GM18499 (cell line): ENCODE results near the gene ANKS1B.

Experiments used
- ATAC-seq: cut with Tn5 transposase; IDR thresholded peaks from one replicate; pipeline ENCODE4 v1.9.1; 2021; ENCODE audit warnings: moderate number of reproducible peaks; ENCODE audit not compliant: insufficient read depth, unreplicated experiment

Gene ANKS1B

GRCh38 chr12:99153293-99153692, 831.4 kb downstream of the ANKS1B start:
- ATAC-seq, result no peak

DNA sequence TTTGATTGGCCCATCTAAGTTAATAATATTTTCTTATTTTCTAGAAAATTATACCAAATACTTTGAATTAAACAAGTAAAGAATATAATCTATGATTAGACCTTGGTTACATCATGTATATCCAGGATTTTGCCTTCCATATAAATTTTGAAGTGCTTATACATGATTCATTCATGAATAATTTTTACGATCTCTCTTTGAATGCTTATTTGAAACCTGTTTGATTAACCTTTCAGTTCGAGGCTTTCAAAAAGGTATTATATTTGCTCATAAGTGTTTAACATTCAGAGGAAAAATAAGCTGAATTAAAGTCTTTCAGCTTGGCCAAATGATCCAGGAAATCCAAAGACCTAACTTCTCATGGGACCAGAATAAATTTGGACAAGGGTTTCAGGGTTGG, 832.4 kb downstream of the ANKS1B start:
- ATAC-seq, result no peak

DNA sequence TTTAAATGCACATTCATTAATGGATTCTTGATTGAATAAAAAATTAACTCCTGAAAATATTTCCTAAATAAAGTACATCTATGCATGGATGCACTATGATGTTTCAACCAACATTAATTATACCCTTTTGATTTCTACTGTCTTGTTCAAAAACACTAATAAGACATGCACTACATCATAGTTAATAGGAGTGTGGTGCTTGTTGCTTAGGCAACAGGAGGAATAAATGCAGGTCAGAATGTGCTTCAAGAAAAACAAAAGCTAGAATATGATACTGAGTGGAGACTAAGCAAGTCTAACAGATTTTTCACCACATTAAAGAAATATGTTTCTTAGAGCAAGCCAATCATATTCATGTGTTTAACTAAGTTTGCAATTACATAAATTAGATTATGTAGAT, 833.0 kb downstream of the ANKS1B start:
- ATAC-seq, result no peak

DNA sequence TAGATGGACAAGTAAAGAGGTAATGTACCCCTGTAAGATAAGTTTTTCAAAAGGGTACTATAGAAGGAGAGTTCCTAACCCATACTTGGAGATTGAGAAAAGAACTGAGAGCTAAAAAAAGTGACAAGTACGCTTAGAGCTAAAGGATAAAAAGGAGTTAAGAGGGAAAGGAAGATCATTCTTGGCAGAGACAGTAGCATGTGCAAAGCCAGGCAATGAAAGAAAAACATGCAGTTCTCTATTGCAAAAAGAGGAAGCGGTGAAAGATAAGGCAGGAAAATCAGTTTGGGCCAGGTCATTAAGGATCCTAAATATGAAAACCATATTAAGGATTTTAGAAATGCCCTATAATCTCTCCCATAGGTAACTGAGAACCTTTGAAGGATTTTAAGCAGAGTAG, 837.6 kb downstream of the ANKS1B start:
- no peak for ATAC-seq

DNA sequence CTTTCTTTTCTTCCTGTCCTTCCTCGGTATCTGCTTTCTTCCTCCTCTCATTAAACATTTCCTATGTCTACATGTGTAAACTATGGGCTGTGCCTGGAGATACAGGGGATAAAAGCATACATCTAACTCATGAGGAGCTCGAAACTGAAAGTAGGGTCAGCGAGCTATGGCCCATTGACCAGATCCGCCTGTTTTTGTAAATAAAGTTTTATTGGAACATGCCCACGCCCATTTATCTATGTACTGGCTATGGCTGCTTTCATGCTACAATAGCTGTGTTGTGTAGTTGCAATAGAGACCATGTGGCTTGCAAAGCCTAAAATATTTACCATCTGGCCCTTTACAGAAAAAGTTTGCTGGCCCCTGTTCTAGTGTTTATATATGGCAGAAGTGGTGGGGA, 838.0 kb downstream of the ANKS1B start:
- no peak for ATAC-seq

GRCh38 chr12:99146185-99146584, 838.6 kb downstream of the ANKS1B start:
- ATAC-seq, result no peak

DNA sequence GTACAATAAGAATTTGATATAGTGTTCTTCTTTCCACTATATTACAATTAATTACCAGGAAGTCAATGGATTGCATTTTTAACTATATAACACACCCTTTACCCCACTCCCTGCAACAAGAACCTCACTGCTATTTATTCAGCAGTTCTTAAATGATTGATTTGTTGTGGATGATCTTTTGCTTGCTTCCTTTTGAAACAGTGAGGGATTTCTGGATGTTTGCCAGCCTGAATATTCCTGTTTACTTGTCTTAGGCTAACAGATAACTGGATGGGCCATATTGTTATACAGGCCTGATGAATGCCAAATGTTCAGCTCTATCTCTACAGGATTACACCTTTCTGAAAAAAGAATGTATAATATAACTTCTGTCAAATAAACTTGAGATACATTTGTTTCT, 842.1 kb downstream of the ANKS1B start:
- ATAC-seq, result no peak

GRCh38 chr12:99140017-99140720, 844.6 kb downstream of the ANKS1B start:
- no peak for ATAC-seq

- no peak for ATAC-seq
Observed at GRCh38 chr12:99138393-99138792, 846.3 kb downstream of the ANKS1B start.

- ATAC-seq, result no peak
Observed at GRCh38 chr12:99137124-99137855, 847.4 kb downstream of the ANKS1B start.

GRCh38 chr12:99136516-99136915, 848.2 kb downstream of the ANKS1B start:
- ATAC-seq, result no peak

DNA sequence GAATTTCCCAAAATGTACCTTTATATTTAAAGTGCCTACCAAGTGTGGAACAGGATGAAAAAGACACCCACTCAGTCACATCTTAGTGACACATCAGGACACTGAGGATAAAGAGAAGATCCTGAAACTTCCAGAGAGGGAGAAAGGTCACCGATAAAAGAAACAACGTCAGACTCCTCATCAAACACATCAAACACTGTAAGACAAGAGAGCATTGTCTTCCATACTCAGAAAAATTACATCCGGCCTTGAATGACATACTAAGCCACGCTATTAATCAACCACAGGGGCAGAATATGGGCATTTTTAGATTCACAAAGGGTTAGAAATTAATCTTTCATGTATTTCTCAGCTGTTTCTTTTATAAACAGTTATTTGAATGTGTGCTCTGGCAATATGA, 849.4 kb downstream of the ANKS1B start:
- ATAC-seq, result no peak

DNA sequence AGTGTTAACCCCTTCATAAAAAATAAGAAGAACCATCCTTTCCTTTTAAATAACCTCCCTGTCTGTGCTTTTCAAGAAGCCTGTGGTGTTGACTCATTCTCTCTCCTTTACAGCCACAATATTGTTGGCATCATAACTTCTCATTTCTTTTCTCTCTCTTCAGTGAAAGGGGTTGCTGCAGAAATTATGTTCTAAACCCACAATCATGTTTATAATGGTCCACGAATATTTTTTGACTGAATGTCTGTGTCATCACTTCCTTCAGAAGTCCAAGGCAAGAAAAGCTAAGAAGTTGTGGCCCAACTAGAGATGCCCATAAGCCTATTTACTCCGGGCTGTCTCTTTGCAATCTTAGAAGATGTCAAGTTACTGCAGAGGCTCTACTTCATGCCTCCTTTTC, 851.3 kb downstream of the ANKS1B start:
- no peak for ATAC-seq

DNA sequence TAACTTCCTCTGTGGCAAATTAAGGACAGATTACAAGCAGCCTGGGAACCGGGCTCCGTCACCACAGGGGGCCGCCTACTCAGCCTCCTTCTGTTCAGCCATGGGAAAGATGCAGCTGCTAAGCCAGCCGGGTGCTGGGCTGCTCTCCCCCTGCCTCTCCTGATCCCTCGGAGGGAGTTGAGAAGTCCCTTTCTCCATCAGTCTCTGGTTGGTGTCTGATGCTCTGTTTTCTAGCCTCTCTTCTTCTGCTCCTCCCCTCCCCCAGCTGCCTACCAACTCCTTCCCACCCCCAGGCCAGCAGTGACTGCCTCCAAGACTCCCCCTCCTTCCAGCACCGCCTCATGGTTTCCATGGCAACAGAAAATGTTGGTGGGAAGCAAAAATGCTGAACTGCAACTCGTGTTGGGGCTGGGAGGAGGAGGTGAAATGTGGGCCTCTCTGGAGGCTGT, 853.0 kb downstream of the ANKS1B start:
- no peak for ATAC-seq

- peak; percentile 95 for ATAC-seq
Observed at GRCh38 chr12:99130808-99131553, 853.8 kb downstream of the ANKS1B start.

DNA sequence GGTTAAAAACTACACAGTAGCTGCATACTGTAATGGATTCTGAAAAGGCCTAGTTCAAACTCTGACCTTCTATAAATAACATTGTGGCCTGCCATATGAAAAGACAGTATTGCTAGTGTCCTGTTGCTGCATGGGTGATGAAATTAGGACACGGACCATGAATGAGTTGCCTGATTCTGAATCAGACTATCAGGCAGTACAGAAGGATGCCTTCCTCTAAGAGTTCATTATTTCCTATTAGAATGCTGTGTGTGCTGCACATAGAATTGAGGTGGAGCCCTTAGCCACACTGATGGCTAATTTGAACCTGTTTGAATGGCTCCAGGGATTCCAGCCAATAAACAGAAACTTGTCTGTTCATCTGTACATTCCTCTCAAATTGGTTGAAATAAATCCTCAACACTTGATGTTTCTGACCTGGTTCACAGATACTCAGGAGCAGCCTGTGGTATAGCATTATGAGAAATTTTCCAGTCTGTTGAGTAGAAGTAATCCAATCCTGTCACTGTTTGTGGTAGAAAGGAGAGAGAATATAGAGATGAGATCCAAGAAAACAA, 856.4 kb downstream of the ANKS1B start:
- ATAC-seq, result no peak

DNA sequence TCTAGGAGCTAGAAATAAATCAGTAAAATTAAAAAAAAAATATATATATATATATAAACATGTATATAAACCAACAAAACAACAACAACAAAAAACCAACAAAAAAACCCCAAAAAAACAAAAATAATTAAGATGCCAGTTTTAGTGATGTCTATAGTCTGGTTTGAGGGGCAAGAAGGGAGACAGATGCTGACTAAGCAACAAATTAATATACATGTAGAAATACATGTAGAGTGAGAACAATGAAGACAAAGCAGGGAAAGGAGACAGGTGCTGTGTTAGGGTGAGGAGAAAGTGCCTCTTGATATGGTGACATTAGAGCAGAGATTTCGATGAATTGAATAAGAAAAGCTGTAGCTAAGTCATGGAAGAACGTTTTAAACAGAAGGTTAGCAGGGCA, 861.8 kb downstream of the ANKS1B start:
- no peak for ATAC-seq

DNA sequence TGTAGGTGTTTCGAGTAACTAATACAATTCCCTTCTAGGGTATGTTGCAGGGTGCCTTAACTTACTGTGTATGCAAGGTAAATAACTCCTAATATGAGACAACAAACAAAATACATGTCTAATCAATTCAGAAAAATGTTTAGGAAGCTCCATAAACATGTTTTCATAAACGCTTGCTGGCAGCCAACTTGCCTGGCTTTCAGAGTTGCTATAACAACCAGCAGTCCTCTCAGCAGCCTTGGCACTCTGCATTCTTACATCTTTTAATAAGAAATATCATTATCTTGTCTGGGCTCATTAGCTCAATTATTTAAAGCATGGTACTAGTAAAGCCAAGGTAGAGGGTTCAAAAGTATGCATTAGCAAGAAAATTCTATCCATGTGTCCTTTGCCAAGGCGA, 862.2 kb downstream of the ANKS1B start:
- ATAC-seq, result no peak

DNA sequence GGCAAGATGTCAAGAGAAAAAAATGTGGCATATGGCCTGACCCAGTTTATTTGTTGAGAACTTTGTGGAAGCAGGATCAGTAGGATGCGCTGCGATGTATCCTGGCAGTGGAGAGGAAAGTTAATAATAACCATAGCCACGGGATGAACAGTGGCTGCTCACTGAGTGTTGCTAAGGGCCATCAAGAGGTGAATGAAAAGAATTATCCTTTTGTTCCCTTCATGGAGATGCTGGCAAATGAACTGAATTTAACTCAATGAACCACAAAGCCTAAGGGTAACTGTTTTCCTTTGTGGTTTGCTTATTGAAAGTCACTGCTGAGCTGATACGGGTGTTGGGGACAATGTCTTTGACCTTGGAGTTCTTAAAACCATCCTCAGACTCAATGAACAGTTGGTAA, 863.2 kb downstream of the ANKS1B start:
- no peak for ATAC-seq

GRCh38 chr12:99119943-99120342, 864.8 kb downstream of the ANKS1B start:
- ATAC-seq, result no peak

GRCh38 chr12:99119449-99119848, 865.3 kb downstream of the ANKS1B start:
- ATAC-seq, result no peak
